Right atrium auricular region (tissue), 2 donors: ENCODE data around the gene MRPS26. TPM values are rescaled to one million over a fixed set of nuclear protein-coding genes. Genes with fewer than 3 reads are reported as not detected.
A peak's percentile ranks its signal among the peaks of the same experiment; 100 is the strongest.

ENCODE experiments used
- DNase-seq: peaks from one replicate; pipeline ENCODE4 v3.0.0-alpha.2; 2019; ENCODE audit warnings: low spot score
- H3K27ac ChIP-seq, 2 donors: fragments of 200-600 bp; sonication (generic); 1 replicate in 1 of 2; 2 replicates in 1 of 2; pipeline ENCODE4 v1.5.1; 2016 to 2019
- H3K27me3 ChIP-seq, 2 donors: fragments of 200-600 bp; sonication (generic); one replicate each; pipeline versions ENCODE4 v1.5.1 to v1.6.0; 2017 to 2019
- H3K36me3 ChIP-seq: fragments of 200-600 bp; sonication (generic); one replicate; pipeline ENCODE4 v1.5.1; 2016
- H3K4me1 ChIP-seq, 2 donors: fragments of 200-600 bp; sonication (generic); one replicate each; pipeline versions ENCODE4 v1.5.1 to v1.6.0; 2017 to 2019
- H3K4me3 ChIP-seq, 2 donors: fragments of 200-600 bp; sonication (generic); 1 replicate in 1 of 2; 2 replicates in 1 of 2; pipeline ENCODE4 v1.5.1; 2017 to 2019; ENCODE audit warnings: mild to moderate bottlenecking in 1 of 2, moderate library complexity in 1 of 2
- H3K9me3 ChIP-seq, 2 donors: fragments of 200-600 bp; sonication (generic); one replicate each; pipeline ENCODE4 v1.5.1; 2019
- total RNA-seq, 2 donors: library from RNA; depleted of rRNA; stranded (reverse); fragments of >200 nt; gene quantifications; one replicate each; pipeline ENCODE4 v1.1.0, GENCODE V29; 2016
- TF ChIP-seq, protein P1 (sequence below), 2 donors: fragments of 200-600 bp; sonication (generic); IDR thresholded peaks; one replicate each; pipeline ENCODE4 v1.5.1; 2019; ENCODE audit warnings: antibody characterized with exemption in 2 of 2

The MRPS26 gene
- total RNA-seq, 2 donors from 2014 or later, result 44.7 to 45.4 TPM

DNA sequence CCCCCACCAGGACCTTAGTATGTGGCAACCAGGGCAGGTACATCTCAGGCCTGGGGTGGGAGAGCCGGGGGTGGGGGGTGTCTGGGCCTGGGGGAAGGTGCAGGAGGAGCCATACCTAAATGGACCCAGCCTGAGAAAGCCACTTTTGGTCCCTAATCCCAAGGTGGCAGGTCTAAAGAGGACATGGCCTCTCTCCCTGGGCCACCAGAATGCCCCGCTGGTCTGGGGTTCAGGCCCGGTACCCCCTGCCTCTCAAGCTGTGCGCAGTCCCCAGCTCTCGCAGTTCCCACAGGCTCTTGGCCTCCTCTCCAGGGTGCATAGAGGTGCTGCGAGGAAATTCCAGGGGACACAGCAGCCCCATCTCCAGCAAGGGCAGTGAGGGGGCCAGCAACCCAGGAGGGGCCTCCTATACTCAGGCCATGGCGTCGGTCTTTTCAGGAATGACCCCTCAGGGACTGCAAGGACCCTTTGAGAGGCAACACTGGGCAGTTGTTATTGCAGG lies 39.8 kb downstream of the MRPS26 start:
- H3K4me3 ChIP-seq, result no peak overlapping the region
- no peaks in the 10 kb centered on the region for H3K9me3 ChIP-seq
- H3K4me1 ChIP-seq, result peaks cover 0 to 20% of the 10 kb centered on the region in 2 donors
- H3K27me3 ChIP-seq, result peaks cover 6 to 14% of the 10 kb centered on the region in 2 donors
- no peaks in the 10 kb centered on the region for H3K36me3 ChIP-seq
- no peak overlapping the region for H3K27ac ChIP-seq
- TF ChIP-seq, protein P1, sequence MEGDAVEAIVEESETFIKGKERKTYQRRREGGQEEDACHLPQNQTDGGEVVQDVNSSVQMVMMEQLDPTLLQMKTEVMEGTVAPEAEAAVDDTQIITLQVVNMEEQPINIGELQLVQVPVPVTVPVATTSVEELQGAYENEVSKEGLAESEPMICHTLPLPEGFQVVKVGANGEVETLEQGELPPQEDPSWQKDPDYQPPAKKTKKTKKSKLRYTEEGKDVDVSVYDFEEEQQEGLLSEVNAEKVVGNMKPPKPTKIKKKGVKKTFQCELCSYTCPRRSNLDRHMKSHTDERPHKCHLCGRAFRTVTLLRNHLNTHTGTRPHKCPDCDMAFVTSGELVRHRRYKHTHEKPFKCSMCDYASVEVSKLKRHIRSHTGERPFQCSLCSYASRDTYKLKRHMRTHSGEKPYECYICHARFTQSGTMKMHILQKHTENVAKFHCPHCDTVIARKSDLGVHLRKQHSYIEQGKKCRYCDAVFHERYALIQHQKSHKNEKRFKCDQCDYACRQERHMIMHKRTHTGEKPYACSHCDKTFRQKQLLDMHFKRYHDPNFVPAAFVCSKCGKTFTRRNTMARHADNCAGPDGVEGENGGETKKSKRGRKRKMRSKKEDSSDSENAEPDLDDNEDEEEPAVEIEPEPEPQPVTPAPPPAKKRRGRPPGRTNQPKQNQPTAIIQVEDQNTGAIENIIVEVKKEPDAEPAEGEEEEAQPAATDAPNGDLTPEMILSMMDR (IDR thresholded peaks at IDR 0.05), result no peak
- no peak for DNase-seq

DNA sequence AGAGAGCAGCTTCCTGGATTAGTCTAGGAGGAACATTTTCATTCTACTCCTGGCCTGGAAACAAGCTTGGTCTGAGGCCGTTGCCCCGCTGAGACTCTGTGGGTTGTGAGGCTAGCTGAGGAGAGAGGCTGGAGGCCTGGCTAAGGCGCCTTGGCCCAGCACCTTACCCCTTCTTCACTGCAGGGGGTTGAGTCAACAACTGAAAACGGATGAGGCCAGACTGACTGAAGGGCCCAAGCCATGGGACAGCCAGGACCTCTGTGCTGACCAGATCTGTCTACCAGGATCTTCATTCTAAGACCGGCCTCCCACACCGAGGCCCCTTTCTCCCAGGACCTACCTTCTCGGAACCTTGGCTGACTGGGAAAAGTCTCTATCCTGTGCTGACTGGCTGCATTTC lies 42.2 kb downstream of the MRPS26 start:
- no peak overlapping the region for H3K27ac ChIP-seq
- TF ChIP-seq, protein P1 (IDR thresholded peaks at IDR 0.05), result no peak
- DNase-seq, result no peak
- H3K36me3 ChIP-seq, result no peaks in the 10 kb centered on the region
- peaks cover 0 to 11% of the 10 kb centered on the region in 2 donors for H3K4me1 ChIP-seq
- H3K9me3 ChIP-seq, result no peaks in the 10 kb centered on the region
- peaks cover 2 to 5% of the 10 kb centered on the region in 2 donors for H3K27me3 ChIP-seq
- H3K4me3 ChIP-seq, result no peak overlapping the region

- DNase-seq, result no peak
- TF ChIP-seq, protein P1 (IDR thresholded peaks at IDR 0.05), result no peak
- no peaks in the 10 kb centered on the region for H3K27me3 ChIP-seq
Observed at GRCh38 chr20:3090565-3090964, 44.7 kb downstream of the MRPS26 start.

DNA sequence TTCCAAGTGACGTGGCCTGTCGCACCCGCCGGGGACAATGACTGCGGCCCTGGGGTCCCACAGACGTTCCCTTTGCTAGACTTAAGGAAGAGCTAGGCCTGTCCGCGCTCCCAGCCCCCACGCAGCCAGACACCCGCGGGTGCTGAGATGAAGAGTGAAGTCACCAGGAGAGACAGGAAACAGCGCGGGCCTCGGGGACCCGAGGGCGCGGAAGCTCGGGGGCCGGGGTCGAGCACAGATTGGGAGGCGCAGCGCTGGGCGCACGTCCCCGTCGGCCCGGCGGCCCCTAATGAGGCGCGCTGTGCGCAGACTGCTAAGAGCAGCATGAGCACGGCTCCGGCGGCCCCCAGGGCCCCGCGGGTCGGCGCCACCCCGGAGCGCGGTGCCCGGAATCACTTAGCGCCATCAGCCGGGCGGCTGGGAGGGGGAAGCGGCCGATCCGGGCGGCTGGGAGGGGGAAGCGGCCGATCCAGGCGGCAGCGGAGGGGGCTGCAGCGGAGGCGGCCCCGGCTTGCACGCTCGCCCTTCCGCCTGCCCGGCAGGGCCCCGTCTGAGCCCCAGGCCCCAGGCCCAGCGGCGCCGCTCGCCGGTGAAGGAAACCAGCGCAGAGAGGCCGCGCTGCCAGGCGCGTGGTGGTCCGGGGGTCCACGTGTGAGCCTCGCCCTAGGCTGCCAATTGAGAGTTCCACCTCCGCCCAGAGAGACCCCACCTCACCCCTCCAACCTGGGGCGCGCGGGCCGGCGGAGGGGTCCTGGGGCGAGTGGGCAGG lies 46.9 kb downstream of the MRPS26 start:
- Histone ChIP-seq H3K36me3 (no peaks in the 10 kb centered on the region), H3K27me3 (no peaks in the 10 kb centered on the region), H3K4me3 (peak overlapping the region in 1 of 2 donors; percentile 49), H3K27ac (no peak overlapping the region), H3K4me1 (peaks cover 0 to 10% of the 10 kb centered on the region in 2 donors), H3K9me3 (no peaks in the 10 kb centered on the region)
- TF ChIP-seq, protein P1 (IDR thresholded peaks at IDR 0.05), result no peak
- no peak for DNase-seq

More at GRCh38 chr20:3090565-3090964, 44.7 kb downstream of the MRPS26 start:
- Histone ChIP-seq H3K4me1 (peaks cover 0 to 10% of the 10 kb centered on the region in 2 donors), H3K36me3 (no peaks in the 10 kb centered on the region), H3K9me3 (no peaks in the 10 kb centered on the region), H3K27ac (no peak overlapping the region), H3K4me3 (no peak overlapping the region)

DNA sequence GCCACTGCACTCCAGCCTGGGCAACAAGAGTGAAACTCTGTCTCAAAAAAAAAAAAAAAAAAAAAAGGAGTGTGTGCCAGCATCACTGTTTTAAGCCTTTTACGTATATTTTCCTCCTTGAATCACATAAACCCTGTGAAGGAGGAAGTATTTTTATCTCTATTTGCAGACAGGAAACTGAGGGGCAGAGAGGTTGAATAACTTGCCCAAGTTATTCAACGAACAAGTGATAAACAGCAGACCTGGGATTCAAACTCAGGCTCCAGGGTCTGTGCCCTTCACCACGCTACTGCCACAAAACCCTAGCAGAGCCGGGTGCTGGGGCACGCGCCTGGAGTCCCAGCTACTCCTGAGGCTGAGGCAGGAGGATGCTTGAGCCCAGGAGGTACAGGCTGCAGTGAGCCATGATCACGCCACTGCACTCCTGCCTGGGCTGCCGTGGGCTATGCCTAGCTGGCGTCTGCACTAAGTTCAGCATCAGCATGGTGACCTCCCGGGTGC lies 48.1 kb downstream of the MRPS26 start:
- no peaks in the 10 kb centered on the region for H3K9me3 ChIP-seq
- peaks cover 0 to 10% of the 10 kb centered on the region in 2 donors for H3K4me1 ChIP-seq
- H3K4me3 ChIP-seq, result no peak overlapping the region
- no peak for DNase-seq
- TF ChIP-seq, protein P1 (IDR thresholded peaks at IDR 0.05), result no peak
- H3K36me3 ChIP-seq, result no peaks in the 10 kb centered on the region
- no peaks in the 10 kb centered on the region for H3K27me3 ChIP-seq
- H3K27ac ChIP-seq, result no peak overlapping the region
